H9 (cell line): Measurements from ENCODE around the gene YKT6. TPM values are rescaled to one million over a fixed set of nuclear protein-coding genes. Genes with fewer than 3 reads are reported as not detected.

Source experiments
- DNase-seq: peaks from one replicate; pipeline ENCODE4 v3.0.0-alpha.2; 2017
- H2AFZ ChIP-seq: one replicate; pipeline ENCODE4 v1.6.1; 2013; ENCODE audit warnings: mild to moderate bottlenecking, low read length, control low read depth, moderate library complexity
- H2AK5ac ChIP-seq: 2 replicates; pipeline ENCODE4 v1.6.1; 2013; ENCODE audit warnings: low read length, control low read depth, mixed read lengths; ENCODE audit not compliant: insufficient read length
- H2BK120ac ChIP-seq: one replicate; pipeline ENCODE4 v1.6.1; 2013; ENCODE audit warnings: low read depth, mild to moderate bottlenecking, low read length, control low read depth, inconsistent platforms; ENCODE audit not compliant: poor library complexity, severe bottlenecking
- H2BK12ac ChIP-seq: 2 replicates; pipeline ENCODE4 v1.6.1; 2013; ENCODE audit warnings: low read length, control low read depth, mixed read lengths, low read depth; ENCODE audit not compliant: insufficient read length
- H2BK15ac ChIP-seq: 2 replicates; pipeline ENCODE4 v1.6.1; 2013; ENCODE audit warnings: low read depth, low read length, control low read depth
- H2BK20ac ChIP-seq: one replicate; pipeline ENCODE4 v1.6.1; 2013; ENCODE audit warnings: low read depth, mild to moderate bottlenecking, low read length, control low read depth, inconsistent platforms; ENCODE audit not compliant: poor library complexity, severe bottlenecking
- H2BK5ac ChIP-seq: 2 replicates; pipeline ENCODE4 v1.6.1; 2013; ENCODE audit warnings: low read length, control low read depth, mixed read lengths; ENCODE audit not compliant: insufficient read length
- H3K14ac ChIP-seq: 2 replicates; pipeline ENCODE4 v1.6.1; 2013; ENCODE audit warnings: low read length, control low read depth; ENCODE audit not compliant: insufficient read depth
- H3K18ac ChIP-seq: 2 replicates; pipeline ENCODE4 v1.6.1; 2013; ENCODE audit warnings: low read depth, mild to moderate bottlenecking, mixed read lengths, low read length, control low read depth; ENCODE audit not compliant: insufficient read length
- H3K23ac ChIP-seq: 2 replicates; pipeline ENCODE4 v1.6.1; 2013; ENCODE audit warnings: low read length, control low read depth, mixed read lengths, low read depth; ENCODE audit not compliant: insufficient read length
- H3K23me2 ChIP-seq: 2 replicates; pipeline ENCODE4 v1.6.1; 2013; ENCODE audit warnings: low read depth, mild to moderate bottlenecking, mixed read lengths, low read length, control low read depth; ENCODE audit not compliant: insufficient read length, poor library complexity, severe bottlenecking
- H3K27ac ChIP-seq: 2 replicates; pipeline ENCODE4 v1.5.1; 2013; ENCODE audit warnings: low read length, control low read depth, mixed read lengths, low read depth; ENCODE audit not compliant: insufficient read length
- H3K27me3 ChIP-seq: 2 replicates; pipeline ENCODE4 v1.6.1; 2013; ENCODE audit warnings: low read length, control low read depth, inconsistent platforms; ENCODE audit not compliant: insufficient read depth
- H3K4ac ChIP-seq: 2 replicates; pipeline ENCODE4 v1.6.1; 2013; ENCODE audit warnings: low read depth, mild to moderate bottlenecking, control low read depth, inconsistent platforms, low read length, moderate library complexity
- H3K4me1 ChIP-seq: 2 replicates; pipeline ENCODE4 v1.6.1; 2013; ENCODE audit warnings: low read length, control low read depth, inconsistent platforms; ENCODE audit not compliant: insufficient read depth
- H3K4me2 ChIP-seq: 2 replicates; pipeline ENCODE4 v1.6.1; 2013; ENCODE audit warnings: low read length, control low read depth, mixed read lengths; ENCODE audit not compliant: insufficient read length, insufficient read depth
- H3K56ac ChIP-seq: 2 replicates; pipeline ENCODE4 v1.6.1; 2013; ENCODE audit warnings: low read depth, mild to moderate bottlenecking, mixed read lengths, low read length, control low read depth; ENCODE audit not compliant: insufficient read length
- H3K79me1 ChIP-seq: 2 replicates; pipeline ENCODE4 v1.6.1; 2013; ENCODE audit warnings: low read depth, mild to moderate bottlenecking, moderate library complexity, low read length, control low read depth, inconsistent platforms; ENCODE audit not compliant: insufficient read depth, poor library complexity, severe bottlenecking
- H3K79me2 ChIP-seq: 2 replicates; pipeline ENCODE4 v1.6.1; 2013; ENCODE audit warnings: low read length, control low read depth, inconsistent platforms; ENCODE audit not compliant: insufficient read depth
- H3K9ac ChIP-seq: 2 replicates; pipeline ENCODE4 v1.6.1; 2013; ENCODE audit warnings: low read length, control low read depth, mixed read lengths; ENCODE audit not compliant: insufficient read length; ENCODE audit errors: extremely low read depth
- H3K9me3 ChIP-seq: one replicate; pipeline ENCODE4 v1.6.1; 2013; ENCODE audit warnings: low read depth, low read length, inconsistent platforms; ENCODE audit not compliant: control insufficient read depth
- H3T11ph ChIP-seq: one replicate; pipeline ENCODE4 v1.6.1; 2013; ENCODE audit warnings: mild to moderate bottlenecking, low read length, control low read depth, inconsistent platforms
- H4K20me1 ChIP-seq: one replicate; pipeline ENCODE4 v1.6.1; 2013; ENCODE audit not compliant: control insufficient read depth, insufficient read length, insufficient read depth
- H4K5ac ChIP-seq: 2 replicates; pipeline ENCODE4 v1.6.1; 2013; ENCODE audit warnings: low read depth, mild to moderate bottlenecking, mixed read lengths, low read length, control low read depth; ENCODE audit not compliant: insufficient read length
- H4K8ac ChIP-seq: replicated peaks from 2 replicates; pipeline ENCODE4 v1.6.1; 2013; ENCODE audit warnings: low read length, control low read depth, mixed read lengths, low read depth; ENCODE audit not compliant: insufficient read length
- H4K91ac ChIP-seq: 2 replicates; pipeline ENCODE4 v1.6.1; 2013; ENCODE audit warnings: low read depth, mild to moderate bottlenecking, moderate library complexity, mixed read lengths, low read length, control low read depth; ENCODE audit not compliant: insufficient read length
- H3K27ac Mint-ChIP-seq, 3 experiments: 2 replicates in 2 of 3; 3 replicates in 1 of 3; pipeline ENCODE4 v1.8.0; 2020 to 2021; ENCODE audit warnings: mixed read lengths in 3 of 3, mild to moderate bottlenecking in 1 of 3, moderate library complexity in 1 of 3
- H3K27me3 Mint-ChIP-seq: 2 replicates; pipeline ENCODE4 v1.8.0; 2021; ENCODE audit warnings: low read depth, mild to moderate bottlenecking, moderate library complexity, mixed read lengths
- H3K36me3 Mint-ChIP-seq, 3 experiments: 2 replicates in 2 of 3; 3 replicates in 1 of 3; pipeline ENCODE4 v1.8.0; 2020 to 2021; ENCODE audit warnings: low read depth in 3 of 3, mixed read lengths in 3 of 3; ENCODE audit not compliant: insufficient read depth in 1 of 3
- H3K4me1 Mint-ChIP-seq, 2 experiments: 2 replicates each; pipeline ENCODE4 v1.8.0; 2020; ENCODE audit warnings: mixed read lengths in 2 of 2
- H3K4me3 Mint-ChIP-seq, 2 experiments: 2 replicates in 1 of 2; 3 replicates in 1 of 2; pipeline ENCODE4 v1.8.0; 2020 to 2021; ENCODE audit warnings: mild to moderate bottlenecking in 2 of 2, mixed read lengths in 2 of 2, moderate library complexity in 1 of 2
- H3K9me3 Mint-ChIP-seq, 2 experiments: 2 replicates in 1 of 2; 3 replicates in 1 of 2; pipeline ENCODE4 v1.8.0; 2020; ENCODE audit warnings: mild to moderate bottlenecking in 2 of 2, mixed read lengths in 2 of 2, moderate library complexity in 1 of 2
- CTCF ChIP-seq: fragments of 200-600 bp; sonication (generic); conservative IDR thresholded peaks from 3 replicates; pipeline ENCODE4 v1.8.0; 2021; ENCODE audit warnings: antibody characterized with exemption, mild to moderate bottlenecking
- WGBS: extraction: QIAGEN DNeasy Blood & Tissue Kit; methylation state at CpG from one replicate; pipeline ENCODE4 v1.1.7; 2013; ENCODE audit warnings: missing lambda C conversion rate, low lambda C conversion rate, mixed read lengths; ENCODE audit not compliant: insufficient read length; ENCODE audit errors: extremely low coverage; 5-methylcytosine and 5-hydroxymethylcytosine counted together
- total RNA-seq: library from RNA; stranded (reverse); gene quantifications from 2 replicates; pipeline ENCODE4 v1.2.1, GENCODE V29; 2021

Gene YKT6
- total RNA-seq, 1 experiment from 2014 or later = 104 TPM

GRCh38 chr7:44229546-44230105 lies 28.8 kb downstream of the YKT6 start:
- H3K56ac ChIP-seq = no peak overlapping the region
- H3K9ac ChIP-seq = no peak overlapping the region
- no peak overlapping the region for H3K27ac Mint-ChIP-seq
- H2BK15ac ChIP-seq = no peak overlapping the region
- no peak overlapping the region for H3T11ph ChIP-seq
- H4K8ac ChIP-seq = no peak overlapping the region
- H3K4me3 Mint-ChIP-seq = no peak overlapping the region
- no CpG with 5 or more reads among the region's 11 CpGs for WGBS
- no peak overlapping the region; the same call in 1 of the 2 replicates for H3K14ac ChIP-seq
- no peak overlapping the region for H4K5ac ChIP-seq
- H2BK120ac ChIP-seq = no peak overlapping the region
- H4K91ac ChIP-seq = no peak overlapping the region
- no peak overlapping the region for H3K18ac ChIP-seq
- H2AK5ac ChIP-seq = no peak overlapping the region
- H3K27me3 Mint-ChIP-seq = no peaks in the 10 kb centered on the region; the same call in 1 of the 2 replicates
- no peak overlapping the region for H3K4me2 ChIP-seq
- no peak for DNase-seq
- no peak overlapping the region for H3K23ac ChIP-seq
- no peaks in the 10 kb centered on the region for H3K9me3 ChIP-seq
- H3K23me2 ChIP-seq = no peaks in the 10 kb centered on the region
- no peak overlapping the region for H2BK5ac ChIP-seq
- no peaks in the 10 kb centered on the region for H3K4me1 ChIP-seq
- H2BK12ac ChIP-seq = no peak overlapping the region
- no peaks in the 10 kb centered on the region for H3K36me3 Mint-ChIP-seq
- H3K4me1 Mint-ChIP-seq = peaks cover 0 to 7% of the 10 kb centered on the region in 2 experiments; a peak in 2 of 4 replicates
- no peaks in the 10 kb centered on the region for H3K9me3 Mint-ChIP-seq
- H3K79me1 ChIP-seq = no peaks in the 10 kb centered on the region
- no peak overlapping the region for H2BK20ac ChIP-seq
- H3K27me3 ChIP-seq = no peaks in the 10 kb centered on the region
- no peak for TF ChIP-seq CTCF
- no peaks in the 10 kb centered on the region for H4K20me1 ChIP-seq
- H3K27ac ChIP-seq = no peak overlapping the region
- no peak overlapping the region for H3K4ac ChIP-seq
- H3K79me2 ChIP-seq = no peaks in the 10 kb centered on the region
- no peak overlapping the region for H2AFZ ChIP-seq
